Uterus (tissue), 2 donors: ENCODE data around the gene SLC22A4.

Experiments
- POLR2A ChIP-seq, 2 donors: fragments of 450-650 bp; IDR thresholded peaks; one replicate each; pipeline ENCODE4 v1.6.1; 2016; ENCODE audit warnings: antibody characterized with exemption in 2 of 2, mild to moderate bottlenecking in 1 of 2, moderate library complexity in 1 of 2
- TF ChIP-seq, protein P1 (sequence below), 4 experiments: fragments of 200-600 bp in 2 of 4; fragments of 450-650 bp in 2 of 4; sonication (generic) in 2 of 4; IDR thresholded peaks; one replicate each; pipeline ENCODE4 v1.5.1; 2016 to 2019; ENCODE audit warnings: antibody characterized with exemption in 4 of 4, mild to moderate bottlenecking in 2 of 4, moderate library complexity in 1 of 4

DNA sequence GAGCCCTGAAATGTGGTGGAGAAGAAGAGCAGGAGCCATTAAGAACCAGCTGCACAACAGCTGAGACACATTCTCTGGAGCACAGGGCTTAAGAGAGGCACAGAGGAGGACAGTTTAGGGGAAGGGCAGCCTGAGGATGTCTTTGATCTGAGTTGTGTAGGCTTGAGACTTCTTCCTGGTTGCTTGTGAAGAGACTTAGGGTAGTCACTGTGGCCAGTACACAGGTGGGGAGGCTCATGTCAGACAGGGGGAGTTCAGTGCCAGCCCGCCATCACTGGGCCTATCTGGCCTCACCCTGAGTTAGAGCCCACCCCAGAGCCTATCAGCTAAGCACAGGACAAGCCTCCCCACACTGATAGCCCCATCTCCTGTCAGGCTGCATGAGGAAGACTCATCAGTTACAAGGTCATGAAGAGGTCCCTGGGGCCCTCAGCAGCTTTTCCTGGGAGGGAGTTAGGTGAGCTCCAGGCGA, 19.8 kb downstream of the SLC22A4 start:
- no peak for TF ChIP-seq POLR2A (IDR thresholded peaks at IDR 0.05)
- TF ChIP-seq, protein P1, sequence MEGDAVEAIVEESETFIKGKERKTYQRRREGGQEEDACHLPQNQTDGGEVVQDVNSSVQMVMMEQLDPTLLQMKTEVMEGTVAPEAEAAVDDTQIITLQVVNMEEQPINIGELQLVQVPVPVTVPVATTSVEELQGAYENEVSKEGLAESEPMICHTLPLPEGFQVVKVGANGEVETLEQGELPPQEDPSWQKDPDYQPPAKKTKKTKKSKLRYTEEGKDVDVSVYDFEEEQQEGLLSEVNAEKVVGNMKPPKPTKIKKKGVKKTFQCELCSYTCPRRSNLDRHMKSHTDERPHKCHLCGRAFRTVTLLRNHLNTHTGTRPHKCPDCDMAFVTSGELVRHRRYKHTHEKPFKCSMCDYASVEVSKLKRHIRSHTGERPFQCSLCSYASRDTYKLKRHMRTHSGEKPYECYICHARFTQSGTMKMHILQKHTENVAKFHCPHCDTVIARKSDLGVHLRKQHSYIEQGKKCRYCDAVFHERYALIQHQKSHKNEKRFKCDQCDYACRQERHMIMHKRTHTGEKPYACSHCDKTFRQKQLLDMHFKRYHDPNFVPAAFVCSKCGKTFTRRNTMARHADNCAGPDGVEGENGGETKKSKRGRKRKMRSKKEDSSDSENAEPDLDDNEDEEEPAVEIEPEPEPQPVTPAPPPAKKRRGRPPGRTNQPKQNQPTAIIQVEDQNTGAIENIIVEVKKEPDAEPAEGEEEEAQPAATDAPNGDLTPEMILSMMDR (IDR thresholded peaks at IDR 0.05), result no peak
